GM12878 (cell line): ENCODE results near the gene ECEL1. TPM values are rescaled to one million over a fixed set of nuclear protein-coding genes. Genes with fewer than 3 reads are reported as not detected.
A peak's percentile ranks its signal among the peaks of the same experiment; 100 is the strongest.

Source experiments
- ATAC-seq: fragments of 200-7000 bp; cut with Tn5 transposase; 3 replicates; pipeline ENCODE4 v1.9.1; 2020; ENCODE audit warnings: mild to moderate bottlenecking, moderate library complexity
- BruUV-seq: library from RNA; stranded (reverse); fragments of 400-500 nt; replicated peaks from 2 replicates; lab custom pipeline; 2021; lab: Mats Ljungman, UMichigan
- CTCF ChIA-PET: fragments of 300-600 bp; sonication (Branson Sonifier 250); formaldehyde crosslinking; extraction: SDS; loops from one replicate; lab custom pipeline; 2021; ENCODE audit warnings: inconsistent platforms; lab: Yijun Ruan, JAX
- POLR2A ChIA-PET: fragments of 350-600 bp; formaldehyde crosslinking; extraction: SDS; loops from one replicate; lab custom pipeline; 2021; ENCODE audit warnings: inconsistent platforms; lab: Charles Lee
- RAD21 ChIA-PET: fragments of 300-600 bp; sonication (Branson Sonifier 250); formaldehyde crosslinking; loops from one replicate; lab custom pipeline; 2023; ENCODE audit warnings: antibody characterized with exemption; ENCODE audit not compliant: unreplicated experiment; lab: Charles Lee
- SMC1A ChIA-PET: fragments of 300-600 bp; sonication (Branson Sonifier 250); formaldehyde crosslinking; loops from one replicate; lab custom pipeline; 2023; ENCODE audit not compliant: unreplicated experiment, uncharacterized antibody; lab: Charles Lee
- DNase-seq: peaks from one replicate; pipeline ENCODE4 v3.0.0-alpha.2; 2011; ENCODE audit warnings: low read depth, low spot score
- FAIRE-seq: peaks from 3 replicates; lab custom pipeline; 2011; peaks lifted over from hg19 to GRCh38; lab: Jason Lieb, UNC
- H2AFZ ChIP-seq: 2 replicates; pipeline ENCODE4 v1.6.0; 2011; ENCODE audit warnings: low read depth, low read length, control low read depth; ENCODE audit not compliant: control insufficient read depth
- H3K27ac ChIP-seq: 2 replicates; pipeline ENCODE4 v1.5.1; 2011; ENCODE audit warnings: control low read depth; ENCODE audit not compliant: control insufficient read depth, insufficient read depth
- H3K27me3 ChIP-seq, 2 experiments: replicated peaks in 1 of 2; 2 replicates each; pipeline versions ENCODE4 v1.6.0 to v1.6.1; 2011; ENCODE audit warnings: low read length in 1 of 2; ENCODE audit not compliant: control insufficient read depth in 2 of 2, insufficient read depth in 2 of 2
- H3K36me3 ChIP-seq, 2 experiments: 2 replicates each; pipeline ENCODE4 v1.5.1; 2011; ENCODE audit warnings: low read length in 1 of 2; ENCODE audit not compliant: control insufficient read depth in 2 of 2, insufficient read depth in 2 of 2
- H3K4me1 ChIP-seq: 2 replicates; pipeline ENCODE4 v1.6.1; 2011; ENCODE audit warnings: mild to moderate bottlenecking, low read length, moderate library complexity, mixed read lengths; ENCODE audit not compliant: control insufficient read depth, insufficient read depth
- H3K4me2 ChIP-seq: 2 replicates; pipeline ENCODE4 v1.6.0; 2011; ENCODE audit warnings: control low read depth; ENCODE audit not compliant: control insufficient read depth, insufficient read depth
- H3K4me3 ChIP-seq: fragments of 200-600 bp; sonication (generic); 2 replicates; pipeline ENCODE4 v1.5.1; 2016
- H3K79me2 ChIP-seq: 2 replicates; pipeline ENCODE4 v1.6.0; 2011; ENCODE audit warnings: low read length; ENCODE audit not compliant: control insufficient read depth, insufficient read depth
- H3K9ac ChIP-seq: 2 replicates; pipeline ENCODE4 v1.8.0; 2011; ENCODE audit warnings: low read length, control low read depth, mixed read lengths; ENCODE audit not compliant: control insufficient read depth, insufficient read depth
- H3K9me3 ChIP-seq: replicated peaks from 3 replicates; pipeline ENCODE4 v1.5.1; 2011; ENCODE audit warnings: mild to moderate bottlenecking, low read length; ENCODE audit not compliant: control insufficient read depth, insufficient read depth
- H4K20me1 ChIP-seq: 2 replicates; pipeline ENCODE4 v1.6.0; 2011; ENCODE audit not compliant: control insufficient read depth, insufficient read depth
- BCL11A ChIP-seq: IDR thresholded peaks from 2 replicates; pipeline ENCODE4 v1.6.1; 2011; ENCODE audit warnings: low read depth, low read length
- CHD4 ChIP-seq: fragments of 200-600 bp; sonication (generic); IDR thresholded peaks from 2 replicates; pipeline ENCODE4 v1.6.1; 2016; ENCODE audit warnings: mild to moderate bottlenecking
- ESRRA ChIP-seq: IDR thresholded peaks from 2 replicates; pipeline ENCODE4 v1.6.1; 2012; ENCODE audit warnings: mild to moderate bottlenecking, low read length, improper control_type of control experiment
- ETV6 ChIP-seq, 2 experiments: fragments of 450-650 bp in 1 of 2; IDR thresholded peaks in 1 of 2; conservative IDR thresholded peaks in 1 of 2; 2 replicates each; pipeline ENCODE4 v1.6.1; 2014; ENCODE audit warnings: antibody characterized with exemption in 1 of 2, borderline replicate concordance in 1 of 2, low read depth in 1 of 2, mild to moderate bottlenecking in 1 of 2, moderate library complexity in 1 of 2
- JUND ChIP-seq: IDR thresholded peaks from 2 replicates; pipeline ENCODE4 v1.6.1; 2012; ENCODE audit warnings: low read depth, mild to moderate bottlenecking, low read length, improper control_type of control experiment, moderate library complexity
- MTA2 ChIP-seq: fragments of 450-650 bp; IDR thresholded peaks from 2 replicates; pipeline ENCODE4 v1.6.1; 2016; ENCODE audit warnings: low read depth, mild to moderate bottlenecking, moderate library complexity
- PAX8 ChIP-seq: fragments of 450-650 bp; IDR thresholded peaks from 2 replicates; pipeline ENCODE4 v1.6.1; 2017; ENCODE audit warnings: mild to moderate bottlenecking, moderate library complexity
- PBX3 ChIP-seq: IDR thresholded peaks from 2 replicates; pipeline ENCODE4 v1.6.1; 2011; ENCODE audit warnings: mild to moderate bottlenecking, low read depth, low read length, moderate library complexity; ENCODE audit not compliant: insufficient replicate concordance
- RAD21 ChIP-seq: IDR thresholded peaks from 2 replicates; pipeline ENCODE4 v1.6.1; 2011; ENCODE audit warnings: mild to moderate bottlenecking, low read depth, low read length, moderate library complexity; ENCODE audit not compliant: insufficient read depth
- RBBP5 ChIP-seq: fragments of 200-600 bp; sonication (generic); conservative IDR thresholded peaks from 2 replicates; pipeline ENCODE4 v1.6.1; 2016
- SIX5 ChIP-seq: IDR thresholded peaks from 2 replicates; pipeline ENCODE4 v1.6.1; 2011; ENCODE audit warnings: mild to moderate bottlenecking, low read depth, low read length, moderate library complexity; ENCODE audit not compliant: severe bottlenecking
- SPI1 ChIP-seq: IDR thresholded peaks from 2 replicates; pipeline ENCODE4 v1.6.1; 2011; ENCODE audit warnings: low read depth, mild to moderate bottlenecking, low read length, moderate library complexity, borderline replicate concordance; ENCODE audit not compliant: insufficient read depth
- ZNF274 ChIP-seq: IDR thresholded peaks from one replicate; pipeline ENCODE4 v1.8.0; 2011; ENCODE audit not compliant: insufficient read length, insufficient read depth
- WGBS: methylation state at CpG from one replicate; pipeline ENCODE4 v1.1.6; 2016; ENCODE audit warnings: low lambda C conversion rate; ENCODE audit not compliant: insufficient replicate concordance, insufficient coverage; ENCODE audit errors: missing lambda C conversion rate; 5-methylcytosine and 5-hydroxymethylcytosine counted together
- in situ Hi-C: fragments of 300-500 bp; cut with MboI; formaldehyde crosslinking; loops from 9 replicates; pipeline ENCODE4 v1.14.3; 2018; ENCODE audit warnings: mixed read lengths
- intact Hi-C: fragments of 100-400 bp; cut with micrococcal nuclease; formaldehyde crosslinking; loops from one replicate; pipeline ENCODE4 v1.14.2; 2022; ENCODE audit not compliant: unreplicated experiment
- polyA plus RNA-seq, 11 experiments: library from polyadenylated mRNA; depleted of rRNA in 4 of 11; unstranded in 6 of 11; stranded (reverse) in 5 of 11; fragments of >200 nt; fragmentation: Nextera tagmentation in 4 of 11; fragmentation: Illumina TruSeq in 1 of 11; extraction: Ambion mirVana in 4 of 11; extraction: Trizol in 1 of 11; gene quantifications; 1 replicate in 1 of 11; 2 replicates in 10 of 11; pipeline versions ENCODE4 v1.2.1 to v1.2.3, GENCODE V29; 2011 to 2016; ENCODE audit warnings: inconsistent platforms in 2 of 11, missing spikeins in 2 of 11, low read depth in 1 of 11
- total RNA-seq, 4 experiments: library from RNA; depleted of rRNA in 3 of 4; stranded (reverse); fragments of >200 nt in 3 of 4; fragmentation: Illumina TruSeq in 1 of 4; extraction: Trizol in 1 of 4; gene quantifications; 2 replicates each; pipeline versions ENCODE4 v1.2.1 to v1.2.3, GENCODE V29; 2013 to 2021

Gene ECEL1
- total and polyA plus RNA-seq, 10 of the 15 experiments (the other 5 are each of a cell fraction or from before 2014, with no cell fraction given), result not detected

- CTCF ChIA-PET, result interaction anchor here (1.2 kb wide), 1 partner anchor 9 kb away, joined by 3 read pairs; no protein-coding TSS in a partner anchor
- H3K4me3 ChIP-seq, result no peak overlapping the region
- no peak for DNase-seq
- in situ Hi-C loops, result no loop called here
- ATAC-seq, result no peak; the same call in 2 of the 3 replicates
- no peak overlapping the region for H3K4me2 ChIP-seq
- H2AFZ ChIP-seq, result no peak overlapping the region
- H3K27me3 ChIP-seq, result peaks cover 3 to 6% of the 10 kb centered on the region in 2 experiments; a peak in 3 of 4 replicates
- WGBS, result 23% methylated on average over 36 of the region's 46 CpGs
- intact Hi-C loops, result no loop called here
- RAD21 ChIA-PET, result no interaction called here
- no peaks in the 10 kb centered on the region for H3K79me2 ChIP-seq
- POLR2A ChIA-PET, result no interaction called here
- BruUV-seq, result no TSS peak
- no peaks in the 10 kb centered on the region for H4K20me1 ChIP-seq
- SMC1A ChIA-PET, result no interaction called here
- H3K4me1 ChIP-seq, result no peaks in the 10 kb centered on the region
- no peak overlapping the region for H3K9ac ChIP-seq
- H3K36me3 ChIP-seq, result no peaks in the 10 kb centered on the region
- no peaks in the 10 kb centered on the region for H3K9me3 ChIP-seq
- FAIRE-seq, result no peak
- H3K27ac ChIP-seq, result no peak overlapping the region
- no peak for TF ChIP-seq RBBP5
- no peak for TF ChIP-seq ETV6 (conservative IDR thresholded peaks at IDR 0.05 in 1 of 2, IDR thresholded peaks at IDR 0.05 in 1 of 2; ENCODE audit: borderline replicate concordance in 1 of 2, low read depth in 1 of 2)
- TF ChIP-seq MTA2, result no peak
These were observed 35.2 kb upstream of the ECEL1 start for GRCh38 chr2:232522623-232523401.

- CTCF ChIA-PET, result interaction anchor here (0.7 to 1.2 kb wide), 2 partner anchors 10 to 1012 kb away, joined by 3 read pairs; no protein-coding TSS in a partner anchor
- in situ Hi-C loops, result no loop called here
- POLR2A ChIA-PET, result interaction anchor here (0.5 kb wide), 1 partner anchor 166 kb away, joined by 6 read pairs; no protein-coding TSS in a partner anchor
- TF ChIP-seq ESRRA (no peak), PAX8 (no peak), RAD21 (peak; percentile 65), BCL11A (no peak), CHD4 (no peak), ZNF274 (no peak), SPI1 (no peak), PBX3 (no peak), JUND (no peak), SIX5 (no peak)
These were observed 34.5 kb upstream of the ECEL1 start for GRCh38 chr2:232521959-232522622.

More at GRCh38 chr2:232521959-232522622, 34.5 kb upstream of the ECEL1 start:
- Histone ChIP-seq H2AFZ (no peak overlapping the region), H3K27me3 (peaks cover 3 to 6% of the 10 kb centered on the region in 2 experiments; a peak in 3 of 4 replicates), H3K4me1 (no peaks in the 10 kb centered on the region), H4K20me1 (no peaks in the 10 kb centered on the region), H3K79me2 (no peaks in the 10 kb centered on the region), H3K27ac (no peak overlapping the region), H3K9me3 (no peaks in the 10 kb centered on the region), H3K9ac (no peak overlapping the region), H3K4me2 (no peak overlapping the region), H3K36me3 (no peaks in the 10 kb centered on the region), H3K4me3 (no peak overlapping the region)
- BruUV-seq, result no TSS peak
- DNase-seq (no peak), FAIRE-seq (no peak), ATAC-seq (peak; percentile 86)
- 23% methylated on average over 43 of the region's 66 CpGs for WGBS
- intact Hi-C loops, result no loop called here
- SMC1A ChIA-PET, result no interaction called here
- RAD21 ChIA-PET, result no interaction called here
